Epidermal melanocyte (primary cell): ENCODE data around the gene COCH.
"Not testable (repeated sequence)": the region's sequence is repeated elsewhere in the genome, so short reads cannot be mapped to it uniquely, and the experiment has no call there.

ENCODE experiments used
- DNase-seq: peaks from one replicate; pipeline ENCODE4 v3.0.0; 2011; ENCODE audit warnings: low spot score; ENCODE audit not compliant: insufficient read length

Gene COCH

GRCh38 chr14:30874999-30875787, 834 bp downstream of the COCH start:
- no peak for DNase-seq

GRCh38 chr14:30875788-30876053, 1.4 kb downstream of the COCH start:
- DNase-seq = no peak

DNA sequence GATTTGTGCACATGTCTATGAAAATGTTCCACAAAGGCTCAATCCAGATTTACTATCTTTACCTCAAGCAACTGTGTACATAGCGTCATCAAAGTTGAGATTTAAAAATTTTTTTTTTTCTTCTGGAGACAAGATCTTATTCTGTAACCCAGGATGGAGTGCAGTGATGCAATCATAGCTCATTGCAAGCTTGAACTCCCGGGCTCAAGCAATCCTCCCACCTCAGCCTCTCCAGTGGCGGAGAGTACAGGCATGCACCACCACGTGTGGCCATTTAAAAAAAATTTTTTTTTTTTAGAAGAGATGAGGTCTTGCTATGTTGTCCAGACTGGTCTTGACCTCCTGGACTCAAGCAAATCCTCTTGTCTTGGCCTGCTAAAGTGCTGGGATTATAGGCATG, 2.3 kb downstream of the COCH start:
- DNase-seq = no peak

DNA sequence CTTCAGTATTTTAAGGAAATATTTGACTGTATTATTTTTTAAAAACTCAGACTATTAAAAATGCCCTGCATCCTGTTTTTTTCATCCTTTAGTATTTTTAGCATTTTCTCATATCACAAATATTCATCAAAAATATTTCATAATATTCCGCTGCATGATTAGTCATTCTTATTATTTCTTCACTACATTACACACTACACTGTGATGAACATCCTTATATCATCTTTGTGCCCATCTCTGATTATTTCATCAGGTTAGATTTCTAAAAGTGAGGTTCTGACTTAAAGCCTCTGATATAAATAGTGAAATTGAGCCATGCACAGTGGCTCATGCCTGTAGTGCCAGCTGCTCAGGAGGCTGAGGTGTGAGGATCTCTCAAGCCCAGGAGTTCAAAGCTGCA, 8.1 kb downstream of the COCH start:
- DNase-seq = no peak

GRCh38 chr14:30883508-30884294, 9.3 kb downstream of the COCH start:
- no peak for DNase-seq

- DNase-seq = no peak
These were observed 10.5 kb downstream of the COCH start for GRCh38 chr14:30884901-30885300.

DNA sequence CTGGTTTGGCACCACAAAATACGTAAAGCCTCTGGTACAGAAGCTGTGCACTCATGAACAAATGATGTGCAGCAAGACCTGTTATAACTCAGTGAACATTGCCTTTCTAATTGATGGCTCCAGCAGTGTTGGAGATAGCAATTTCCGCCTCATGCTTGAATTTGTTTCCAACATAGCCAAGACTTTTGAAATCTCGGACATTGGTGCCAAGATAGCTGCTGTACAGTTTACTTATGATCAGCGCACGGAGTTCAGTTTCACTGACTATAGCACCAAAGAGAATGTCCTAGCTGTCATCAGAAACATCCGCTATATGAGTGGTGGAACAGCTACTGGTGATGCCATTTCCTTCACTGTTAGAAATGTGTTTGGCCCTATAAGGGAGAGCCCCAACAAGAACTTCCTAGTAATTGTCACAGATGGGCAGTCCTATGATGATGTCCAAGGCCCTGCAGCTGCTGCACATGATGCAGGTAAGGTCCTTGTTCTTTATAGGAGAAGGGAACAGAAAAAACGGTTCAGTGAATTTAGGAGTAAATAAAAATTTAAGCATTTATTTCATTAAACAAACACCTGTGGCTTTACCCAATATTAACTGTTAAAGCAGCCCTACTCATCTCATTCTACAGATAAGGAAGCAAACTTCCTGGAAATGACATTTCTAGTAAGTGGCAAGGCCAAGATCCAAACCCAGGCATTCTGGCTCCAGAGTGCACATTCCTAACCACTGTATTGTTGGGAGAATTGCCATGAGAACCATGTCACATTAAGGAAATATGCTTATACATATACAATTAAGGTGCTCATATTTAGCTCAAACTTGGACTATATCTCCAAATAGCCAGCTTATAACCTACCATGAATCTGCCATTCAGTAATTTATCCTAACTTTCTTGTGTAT, 11.7 kb downstream of the COCH start:
- no peak for DNase-seq

GRCh38 chr14:30888480-30889243, 14.3 kb downstream of the COCH start:
- DNase-seq = no peak

- no peak for DNase-seq
These were observed 14.9 kb downstream of the COCH start for GRCh38 chr14:30889244-30889594.

- no peak for DNase-seq
These were observed 19.5 kb downstream of the COCH start for GRCh38 chr14:30893819-30894218.

- DNase-seq = no peak
These were observed 20.7 kb downstream of the COCH start for GRCh38 chr14:30894923-30895515.

- DNase-seq = no peak
These were observed 22.1 kb downstream of the COCH start for GRCh38 chr14:30896435-30896834.

DNA sequence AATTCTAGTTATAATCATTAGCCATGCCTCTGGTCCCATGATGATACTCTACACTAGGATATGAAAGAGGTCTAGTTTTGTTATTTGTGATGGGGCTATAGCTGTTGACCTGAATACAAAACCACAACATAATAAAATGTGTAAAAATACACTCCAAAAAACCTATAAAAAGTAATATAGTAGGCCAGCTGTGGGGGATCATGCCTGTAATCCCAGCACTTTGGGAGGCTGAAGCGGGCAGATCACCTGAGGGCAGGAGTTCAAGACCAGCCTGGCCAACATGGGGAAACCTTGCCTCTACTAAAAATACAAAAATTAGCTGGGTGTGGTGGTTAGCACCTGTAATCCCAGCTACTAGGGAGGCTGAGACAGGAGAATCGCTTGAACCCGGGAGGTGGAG, 22.8 kb downstream of the COCH start:
- DNase-seq = not testable (repeated sequence)

- DNase-seq = no peak
These were observed 29.1 kb downstream of the COCH start for GRCh38 chr14:30903285-30904124.

- no peak for DNase-seq
These were observed 32.6 kb downstream of the COCH start for GRCh38 chr14:30906752-30907658.

- DNase-seq = no peak
These were observed 33.3 kb downstream of the COCH start for GRCh38 chr14:30907659-30908057.

GRCh38 chr14:30908826-30909225, 34.5 kb downstream of the COCH start:
- no peak for DNase-seq

- DNase-seq = no peak
These were observed 40.5 kb downstream of the COCH start for GRCh38 chr14:30914812-30915211.

DNA sequence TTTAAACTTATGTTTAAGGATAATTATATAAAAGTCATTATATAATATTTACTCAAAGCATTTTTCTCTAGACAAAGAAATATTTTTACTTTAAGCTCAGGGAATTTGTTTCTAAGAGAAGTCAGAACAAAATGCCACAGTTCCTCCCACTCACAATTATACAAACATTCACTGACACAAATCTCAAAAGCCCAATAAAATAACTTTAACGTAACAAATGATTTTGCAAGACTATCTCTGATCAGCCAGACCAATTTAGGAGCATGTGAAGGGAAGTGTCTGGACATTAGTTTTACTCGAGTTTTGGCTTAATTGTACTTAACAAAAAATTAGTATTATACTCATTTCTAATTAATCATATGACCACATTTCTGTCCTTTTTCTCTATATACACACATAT, 41.2 kb downstream of the COCH start:
- DNase-seq = no peak
